Umbilical cord (tissue), 2 donors: Measurements from ENCODE around the gene HLA-DMA. TPM values are rescaled to one million over a fixed set of nuclear protein-coding genes. Genes with fewer than 3 reads are reported as not detected.

Experiments
- DNase-seq: peaks from one replicate; pipeline ENCODE4 v3.0.0-alpha.2; 2015; ENCODE audit warnings: low spot score
- total RNA-seq: library from RNA; depleted of rRNA; stranded (reverse); fragments of >200 nt; gene quantifications from one replicate; pipeline ENCODE4 v1.2.3, GENCODE V29; 2014; ENCODE audit warnings: low replicate concordance; ENCODE audit not compliant: insufficient read depth

Gene HLA-DMA
- 5.8 TPM for total RNA-seq

DNA sequence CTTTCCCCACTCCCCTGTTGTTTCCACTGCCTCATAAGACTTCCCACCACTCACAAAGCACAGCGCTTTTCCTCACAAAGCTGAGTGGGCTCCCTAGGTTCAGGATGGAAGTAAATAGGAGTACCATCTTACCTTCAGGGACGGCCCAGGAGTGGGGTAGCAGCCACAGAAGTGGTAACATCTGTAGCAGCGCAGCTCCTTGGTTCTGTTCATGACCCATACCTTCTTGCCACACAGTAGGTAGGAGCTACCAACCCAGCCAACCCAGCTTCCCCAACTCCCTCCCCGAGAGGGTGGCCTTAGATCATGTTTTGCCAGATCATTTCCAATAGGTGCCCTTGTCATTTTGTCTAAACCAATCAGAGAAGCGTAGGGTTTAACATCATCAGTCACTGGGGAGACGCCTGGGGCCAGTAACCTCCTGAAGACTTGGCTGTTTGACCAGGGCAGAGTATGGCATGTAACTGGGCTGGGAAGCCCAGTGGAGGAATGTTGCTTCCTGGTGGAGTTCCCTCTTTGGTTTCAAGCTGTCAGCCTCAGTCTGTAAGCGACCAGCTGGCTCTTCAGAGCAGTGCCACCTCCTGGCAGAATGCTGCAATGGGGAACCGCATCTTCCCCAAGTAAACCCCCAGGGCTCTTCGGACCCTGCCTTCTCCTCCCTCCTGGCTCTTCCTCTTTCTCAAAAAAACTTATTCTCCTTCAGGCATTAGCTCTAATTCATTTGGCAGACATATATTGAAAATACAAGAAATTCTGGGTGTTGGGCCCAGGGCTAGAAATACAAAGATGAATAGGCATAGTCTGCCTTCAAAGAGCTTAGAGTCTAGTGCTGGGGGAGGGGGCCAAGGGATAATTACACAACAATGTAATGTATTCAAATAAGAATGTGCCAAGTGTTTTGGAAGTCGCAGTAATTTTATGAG lies at the start of gene HLA-DMA:
HLA-DMA (minus strand) TSS at position 281 of the 923 bp plus-strand sequence; CDS start at position 220, 61 bp downstream.
- DNase-seq: peak; percentile 93

DNA sequence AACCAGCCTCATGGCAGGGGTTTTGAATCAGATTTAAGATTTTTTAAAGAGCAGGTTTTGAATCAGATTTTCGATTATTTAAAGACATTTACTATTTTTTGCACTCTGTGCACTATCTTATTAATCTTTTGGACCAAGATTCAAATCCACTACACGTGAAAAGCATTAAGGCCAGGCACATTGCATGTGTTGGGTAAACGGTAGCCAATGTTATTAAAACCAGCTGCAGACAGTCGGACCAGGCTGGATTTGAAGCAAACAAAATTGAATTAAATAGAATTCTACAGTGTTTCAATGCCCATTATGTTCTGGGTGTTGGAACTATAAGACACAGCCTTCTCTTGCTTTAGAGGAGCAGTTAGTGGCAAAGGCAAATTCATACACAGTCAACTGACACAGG lies 48.8 kb upstream of the HLA-DMA start:
- no peak for DNase-seq

DNA sequence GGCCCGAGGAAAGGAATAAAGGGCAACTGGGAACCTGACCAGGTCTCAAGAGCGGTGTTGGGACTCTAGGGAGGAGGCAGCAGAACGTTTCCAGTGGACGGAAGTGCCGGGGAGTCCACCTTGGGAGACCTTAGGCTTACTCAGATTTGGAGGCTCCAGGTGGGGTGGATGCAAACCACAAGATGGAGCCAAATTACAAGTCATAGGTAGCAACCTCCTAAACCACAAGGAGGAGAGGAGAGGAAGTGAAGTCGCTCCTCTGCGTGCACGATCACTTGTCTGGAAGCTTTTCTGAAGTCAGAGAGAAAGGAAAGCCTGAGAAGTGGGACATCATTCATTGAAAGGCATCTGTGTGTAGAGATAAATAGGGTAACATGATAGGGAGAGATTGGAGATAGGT lies 47.2 kb upstream of the HLA-DMA start:
- DNase-seq: no peak

DNA sequence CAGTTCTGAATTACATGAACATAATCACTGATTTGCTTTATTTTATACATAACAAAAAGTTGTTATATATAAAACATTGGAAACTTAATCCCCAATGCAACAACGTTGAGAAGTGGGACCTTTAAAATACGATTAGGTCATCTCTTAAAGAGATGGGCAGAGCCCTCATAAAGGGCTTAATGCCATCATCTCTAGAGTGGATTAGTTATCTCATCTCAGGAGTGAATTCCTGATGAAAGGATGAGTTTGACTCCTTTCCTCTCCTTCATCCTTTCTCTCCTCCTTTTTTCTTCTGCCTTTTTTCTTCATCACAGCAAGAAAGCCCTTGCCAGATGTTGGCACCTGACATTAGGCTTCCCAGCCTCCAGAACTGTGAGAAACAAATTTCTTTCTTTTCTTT lies 42.6 kb upstream of the HLA-DMA start:
- DNase-seq: no peak

DNA sequence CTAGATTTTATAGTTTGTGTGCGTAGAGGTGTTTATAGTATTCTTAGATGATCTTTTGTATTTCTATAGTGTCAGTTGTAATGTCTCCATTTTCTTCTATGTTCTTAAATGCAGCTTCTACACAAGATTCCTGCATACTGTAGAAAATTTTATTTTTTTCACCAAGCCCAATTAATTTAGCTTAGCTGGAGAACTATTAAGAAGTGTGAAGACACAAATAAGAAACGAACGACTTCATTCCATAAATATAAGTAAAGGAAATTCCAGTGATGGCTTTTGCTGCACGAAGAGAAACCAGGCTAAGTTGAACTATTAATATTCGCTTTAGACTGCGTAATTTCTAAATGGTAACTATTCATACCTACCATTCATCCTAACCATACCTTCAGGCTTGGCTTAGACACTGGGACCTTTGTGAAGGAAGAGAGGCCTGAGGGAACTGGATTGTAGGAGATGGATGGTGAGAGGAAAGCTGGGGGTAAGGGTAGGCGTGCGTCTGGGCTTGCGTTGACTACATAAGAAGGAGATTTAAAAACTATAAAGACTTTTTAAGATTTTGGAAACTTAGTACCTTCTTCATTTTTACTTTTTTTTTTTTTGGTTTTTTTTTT lies 40.6 kb upstream of the HLA-DMA start:
- no peak for DNase-seq

DNA sequence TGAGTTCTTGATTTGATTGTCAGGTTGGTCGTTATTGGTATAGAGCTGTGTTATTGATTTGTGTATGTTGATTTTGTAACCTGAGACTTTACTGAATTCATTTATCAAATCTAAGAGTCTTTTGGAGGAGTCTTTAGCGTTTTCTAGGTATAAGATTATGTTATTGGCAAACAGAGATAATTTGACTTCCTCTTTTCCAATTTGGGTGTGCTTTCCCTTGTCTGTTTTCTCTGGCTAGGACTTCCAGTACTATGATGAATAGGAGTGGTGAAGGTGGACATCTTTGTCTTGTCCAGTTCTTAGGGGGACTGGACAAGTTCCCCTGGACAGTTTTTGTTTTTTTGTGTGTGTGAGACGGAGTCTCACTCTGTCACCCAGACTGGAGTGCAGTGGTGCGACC lies 39.1 kb upstream of the HLA-DMA start:
- DNase-seq: no peak

DNA sequence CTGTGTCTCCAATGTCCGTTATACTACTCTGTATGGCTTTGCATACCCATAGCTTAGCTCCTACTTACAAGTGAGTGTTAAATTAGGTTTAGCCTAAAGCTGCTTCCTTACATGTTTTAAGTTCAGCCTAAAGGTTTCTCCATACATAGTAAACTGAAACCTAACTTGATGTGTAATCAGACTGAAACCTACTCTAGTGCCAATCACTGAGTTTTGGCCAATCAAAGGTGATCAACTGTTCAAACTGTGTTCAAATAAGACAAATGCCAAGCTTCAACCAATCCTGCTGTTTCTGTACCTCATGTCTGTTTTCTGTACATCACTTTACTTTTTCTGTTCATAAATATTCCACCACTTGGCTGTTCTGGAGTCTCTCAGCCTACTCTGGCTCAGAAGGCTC lies 36.5 kb upstream of the HLA-DMA start:
- no peak for DNase-seq

DNA sequence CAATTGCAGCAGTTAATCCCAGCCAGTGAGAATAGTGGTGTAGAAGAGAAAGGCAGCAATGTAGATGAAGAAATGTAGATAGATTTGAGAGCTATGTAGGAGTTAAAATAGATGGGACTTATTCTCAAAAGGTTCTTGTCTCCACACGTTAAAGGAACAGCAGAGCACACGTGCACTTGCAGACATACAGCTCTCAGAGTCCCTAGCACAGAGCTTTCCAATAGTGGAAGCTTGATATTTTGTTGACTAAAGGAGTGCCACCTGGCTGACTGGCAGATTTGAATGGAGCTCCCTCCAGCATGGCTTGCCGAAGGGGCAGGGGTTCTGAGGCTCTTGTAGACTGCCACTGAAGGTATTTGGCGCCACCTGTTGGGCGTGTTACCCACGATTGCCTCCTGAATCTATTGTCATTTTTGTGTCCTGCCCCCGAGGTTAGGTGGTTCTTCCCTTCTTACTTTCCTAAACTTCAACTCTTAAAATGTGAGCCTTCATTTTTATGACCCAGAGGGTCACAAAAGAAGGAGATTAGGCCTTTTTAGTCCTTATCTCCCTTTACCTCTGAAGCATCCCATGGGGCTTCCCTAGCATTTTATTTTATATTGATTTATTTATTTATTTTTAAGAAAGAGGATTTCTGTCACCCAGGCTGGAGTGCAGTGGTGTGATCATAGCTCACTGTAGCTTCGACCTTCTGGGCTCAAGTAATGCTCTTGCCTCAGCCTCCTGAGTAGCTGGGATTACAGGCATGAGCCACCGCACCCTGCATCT lies 31.9 kb upstream of the HLA-DMA start:
- peak; percentile 86 for DNase-seq

DNA sequence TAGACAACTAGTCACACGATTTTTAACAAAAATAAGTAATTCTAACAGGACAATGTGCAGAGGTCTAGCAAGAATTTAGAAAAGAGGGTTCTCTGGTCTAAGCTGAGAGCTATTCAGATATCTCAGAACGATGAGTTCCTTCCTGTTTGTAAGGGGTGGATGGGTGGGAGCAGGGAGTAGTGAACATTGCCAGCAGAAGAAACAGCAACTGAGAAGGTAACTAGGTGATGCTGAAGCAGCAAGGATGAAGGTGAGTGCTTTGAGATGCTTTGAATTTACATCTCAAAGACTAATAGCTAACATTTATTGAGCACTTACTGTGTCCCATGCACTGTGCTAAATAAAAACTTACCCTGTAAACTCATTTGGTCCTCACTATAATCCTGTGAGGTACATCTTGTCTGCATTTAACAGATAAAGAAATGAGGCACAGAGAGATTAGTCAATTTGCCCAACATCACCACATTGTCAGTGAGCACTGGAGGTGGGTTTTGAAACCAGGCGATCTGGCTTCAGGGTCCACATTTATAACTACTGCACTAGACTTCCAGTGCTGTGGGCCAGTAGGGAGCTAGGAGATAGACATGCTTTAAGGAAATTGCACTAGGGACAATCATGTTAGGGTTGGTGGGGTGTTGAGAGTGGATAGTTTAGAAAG lies 31.2 kb upstream of the HLA-DMA start:
- DNase-seq: no peak

DNA sequence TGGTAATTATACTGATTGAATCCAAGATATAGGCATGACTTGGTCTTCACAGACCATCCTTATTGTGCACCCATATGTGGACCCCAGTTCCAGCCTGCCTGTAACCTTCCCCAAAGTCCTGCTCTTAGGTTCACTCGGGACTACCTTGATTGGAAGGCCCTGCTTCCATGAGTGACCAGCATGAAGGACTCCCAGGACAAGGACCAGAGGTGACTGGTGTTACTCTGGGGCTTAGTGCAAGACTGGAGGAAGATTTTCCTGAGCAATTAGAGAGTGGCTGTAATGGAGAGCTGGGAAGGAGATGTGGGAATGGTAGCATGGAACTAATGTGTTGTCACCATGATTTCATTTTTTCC lies 30.6 kb upstream of the HLA-DMA start:
- DNase-seq: no peak

DNA sequence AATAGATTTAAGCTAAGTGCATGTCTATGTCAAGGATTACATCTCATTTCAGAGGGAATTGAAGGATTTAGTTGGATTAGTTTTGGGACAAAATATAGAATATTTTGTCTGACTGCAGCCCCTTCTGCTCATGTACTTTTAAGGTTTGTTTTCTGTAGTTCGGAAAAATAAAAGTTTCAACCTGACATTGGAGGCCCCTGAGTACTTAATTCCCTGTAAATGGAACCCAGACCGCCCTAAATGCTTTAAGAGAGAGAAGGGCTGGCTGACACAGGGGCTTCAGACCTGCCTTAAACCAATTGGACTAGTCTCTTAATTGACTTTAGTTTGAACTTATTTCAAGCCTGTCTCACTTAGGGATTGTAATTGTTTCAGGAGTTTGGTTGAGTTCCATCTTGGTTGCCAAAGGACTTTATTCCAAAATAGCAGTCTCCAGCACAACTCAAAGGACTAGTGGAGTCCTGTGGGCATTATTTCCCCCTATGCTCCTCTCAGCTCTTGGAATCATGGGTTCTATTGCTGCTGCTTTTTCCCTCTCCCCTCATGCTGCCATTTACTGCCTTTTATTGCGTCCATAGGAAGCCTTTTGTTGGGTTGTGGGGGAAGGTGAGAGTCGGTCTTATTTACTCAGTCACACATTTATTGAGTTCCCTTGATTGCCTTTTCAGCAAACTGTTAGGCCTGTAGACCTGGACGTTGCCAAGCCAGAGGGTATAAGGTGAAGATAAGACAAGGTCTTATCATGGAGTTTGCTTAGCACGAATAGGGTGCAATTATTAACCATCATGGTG lies 30.0 kb upstream of the HLA-DMA start:
- DNase-seq: no peak

DNA sequence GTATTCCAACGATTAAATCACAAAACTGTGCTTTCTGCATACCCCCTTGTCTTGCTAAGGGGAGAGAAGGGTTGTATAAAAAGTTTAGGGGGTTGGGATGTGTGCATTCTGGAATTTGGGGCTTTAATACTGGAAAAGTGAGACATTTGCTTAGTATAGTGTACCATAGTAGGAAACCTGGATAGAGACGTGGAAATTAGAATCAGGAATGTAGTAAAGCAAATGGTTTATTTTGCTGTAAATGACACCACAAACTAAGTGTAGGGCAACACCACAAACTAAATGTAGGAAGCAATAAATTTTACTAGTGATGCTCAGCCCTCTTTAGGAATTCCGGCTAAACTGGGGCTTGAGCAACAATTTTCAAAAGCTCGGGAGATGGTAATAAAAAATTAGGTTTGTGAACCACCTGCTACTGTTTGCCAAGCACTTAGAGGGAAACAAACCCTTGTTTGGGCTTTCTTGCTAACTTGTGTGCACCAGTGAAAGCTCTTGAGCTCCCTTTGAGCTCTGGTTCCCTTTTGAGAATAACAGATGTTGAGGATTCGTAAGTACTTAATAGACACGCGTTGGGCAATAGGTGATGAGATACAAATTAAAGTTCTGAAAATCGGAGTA lies 29.3 kb upstream of the HLA-DMA start:
- DNase-seq: no peak

DNA sequence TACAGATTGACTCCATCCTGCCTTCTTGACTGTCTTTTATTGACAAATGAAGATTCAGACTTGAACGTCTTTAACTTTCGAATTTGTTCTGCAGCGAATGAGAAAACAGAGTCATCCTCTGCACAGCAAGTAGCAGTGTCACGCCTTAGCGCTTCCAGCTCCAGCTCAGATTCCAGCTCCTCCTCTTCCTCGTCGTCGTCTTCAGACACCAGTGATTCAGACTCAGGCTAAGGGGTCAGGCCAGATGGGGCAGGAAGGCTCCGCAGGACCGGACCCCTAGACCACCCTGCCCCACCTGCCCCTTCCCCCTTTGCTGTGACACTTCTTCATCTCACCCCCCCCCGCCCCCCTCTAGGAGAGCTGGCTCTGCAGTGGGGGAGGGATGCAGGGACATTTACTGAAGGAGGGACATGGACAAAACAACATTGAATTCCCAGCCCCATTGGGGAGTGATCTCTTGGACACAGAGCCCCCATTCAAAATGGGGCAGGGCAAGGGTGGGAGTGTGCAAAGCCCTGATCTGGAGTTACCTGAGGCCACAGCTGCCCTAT lies 27.7 kb upstream of the HLA-DMA start:
- DNase-seq: no peak

DNA sequence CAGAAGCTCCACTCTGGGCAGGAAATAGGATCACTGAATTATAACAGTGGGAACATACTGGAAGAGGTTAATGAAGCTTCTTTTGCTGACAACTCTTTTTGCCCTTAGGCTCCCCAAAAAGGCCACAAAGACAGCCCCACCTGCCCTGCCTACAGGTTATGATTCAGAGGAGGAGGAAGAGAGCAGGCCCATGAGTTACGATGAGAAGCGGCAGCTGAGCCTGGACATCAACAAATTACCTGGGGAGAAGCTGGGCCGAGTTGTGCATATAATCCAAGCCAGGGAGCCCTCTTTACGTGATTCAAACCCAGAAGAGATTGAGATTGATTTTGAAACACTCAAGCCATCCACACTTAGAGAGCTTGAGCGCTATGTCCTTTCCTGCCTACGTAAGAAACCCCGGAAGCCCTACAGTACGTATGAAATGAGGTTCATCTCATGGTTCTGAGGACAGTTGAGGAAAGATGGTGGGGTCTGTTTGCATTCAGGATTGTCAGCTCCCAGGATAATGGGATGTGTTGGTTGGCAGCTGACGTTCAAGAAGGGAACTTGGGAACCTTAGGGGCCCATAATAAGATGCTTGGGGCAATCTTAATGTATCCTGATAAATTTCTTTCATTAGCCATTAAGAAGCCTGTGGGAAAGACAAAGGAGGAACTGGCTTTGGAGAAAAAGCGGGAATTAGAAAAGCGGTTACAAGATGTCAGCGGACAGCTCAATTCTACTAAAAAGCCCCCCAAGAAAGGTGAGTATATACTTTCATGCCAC lies 27.0 kb upstream of the HLA-DMA start:
- DNase-seq: no peak

DNA sequence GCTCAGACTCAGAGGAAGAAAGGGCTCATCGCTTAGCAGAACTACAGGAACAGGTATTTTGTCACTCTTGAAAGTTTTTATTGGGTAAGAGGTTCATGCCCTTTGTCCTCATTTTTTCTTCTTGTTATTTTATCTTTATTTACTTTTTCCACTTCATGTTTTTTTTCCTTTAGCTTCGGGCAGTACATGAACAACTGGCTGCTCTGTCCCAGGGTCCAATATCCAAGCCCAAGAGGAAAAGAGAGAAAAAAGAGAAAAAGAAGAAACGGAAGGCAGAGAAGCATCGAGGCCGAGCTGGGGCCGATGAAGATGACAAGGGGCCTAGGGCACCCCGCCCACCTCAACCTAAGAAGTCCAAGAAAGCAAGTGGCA lies 25.0 kb upstream of the HLA-DMA start:
- no peak for DNase-seq

DNA sequence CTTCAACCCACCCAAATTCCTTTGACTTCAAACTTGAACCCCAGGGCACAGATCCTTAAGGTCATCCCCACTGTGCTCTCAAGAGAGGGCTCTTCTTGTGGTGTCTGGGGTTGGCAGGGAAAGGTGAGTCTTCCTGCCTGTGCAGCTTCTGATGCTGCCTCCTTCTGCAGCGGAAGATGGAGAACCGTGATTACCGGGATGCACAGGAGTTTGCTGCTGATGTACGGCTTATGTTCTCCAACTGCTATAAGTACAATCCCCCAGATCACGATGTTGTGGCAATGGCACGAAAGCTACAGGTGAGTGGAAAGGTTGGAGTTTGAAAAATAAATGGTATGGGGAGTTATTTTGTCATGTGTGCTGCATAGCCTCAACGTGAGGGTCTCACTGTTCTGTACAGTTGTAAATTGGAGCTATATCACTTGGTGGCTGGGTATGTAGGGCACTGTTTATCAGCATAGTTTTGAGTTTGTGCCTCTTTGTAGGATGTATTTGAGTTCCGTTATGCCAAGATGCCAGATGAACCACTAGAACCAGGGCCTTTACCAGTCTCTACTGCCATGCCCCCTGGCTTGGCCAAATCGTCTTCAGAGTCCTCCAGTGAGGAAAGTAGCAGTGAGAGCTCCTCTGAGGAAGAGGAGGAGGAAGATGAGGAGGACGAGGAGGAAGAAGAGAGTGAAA lies 24.5 kb upstream of the HLA-DMA start:
- DNase-seq: no peak

DNA sequence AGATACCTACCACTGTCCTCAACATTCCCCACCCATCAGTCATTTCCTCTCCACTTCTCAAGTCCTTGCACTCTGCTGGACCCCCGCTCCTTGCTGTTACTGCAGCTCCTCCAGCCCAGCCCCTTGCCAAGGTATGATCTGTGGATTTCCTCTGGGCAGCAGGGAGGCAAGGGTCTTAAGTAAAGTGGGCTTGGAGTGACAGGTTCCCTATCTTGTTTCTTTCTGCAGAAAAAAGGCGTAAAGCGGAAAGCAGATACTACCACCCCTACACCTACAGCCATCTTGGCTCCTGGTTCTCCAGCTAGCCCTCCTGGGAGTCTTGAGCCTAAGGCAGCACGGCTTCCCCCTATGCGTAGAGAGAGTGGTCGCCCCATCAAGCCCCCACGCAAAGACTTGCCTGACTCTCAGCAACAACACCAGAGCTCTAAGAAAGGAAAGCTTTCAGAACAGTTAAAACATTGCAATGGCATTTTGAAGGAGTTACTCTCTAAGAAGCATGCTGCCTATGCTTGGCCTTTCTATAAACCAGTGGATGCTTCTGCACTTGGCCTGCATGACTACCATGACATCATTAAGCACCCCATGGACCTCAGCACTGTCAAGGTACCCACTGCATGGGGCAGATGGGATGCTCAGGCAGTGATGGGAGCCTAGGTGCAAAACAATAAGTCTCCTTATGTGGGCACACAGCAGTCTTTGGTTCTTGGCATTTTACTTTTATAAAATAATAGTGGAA lies 23.6 kb upstream of the HLA-DMA start:
- DNase-seq: no peak

DNA sequence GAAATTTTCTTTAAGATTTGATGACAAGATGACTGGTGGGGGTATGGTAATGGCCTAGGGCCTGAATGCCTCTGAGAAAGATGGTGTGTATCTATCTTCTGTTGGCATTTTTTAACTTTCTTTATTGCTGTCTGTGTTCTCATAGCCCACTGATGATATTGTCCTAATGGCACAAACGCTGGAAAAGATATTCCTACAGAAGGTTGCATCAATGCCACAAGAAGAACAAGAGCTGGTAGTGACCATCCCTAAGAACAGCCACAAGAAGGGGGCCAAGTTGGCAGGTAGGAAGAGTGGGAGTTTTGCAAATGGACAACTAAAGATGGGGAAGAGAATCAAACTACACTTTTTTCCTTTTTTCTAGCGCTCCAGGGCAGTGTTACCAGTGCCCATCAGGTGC lies 23.0 kb upstream of the HLA-DMA start:
- no peak for DNase-seq
